HepG2 (cell line): ENCODE measurements around the gene RAB2B. TPM values are rescaled to one million over a fixed set of nuclear protein-coding genes. Genes with fewer than 3 reads are reported as not detected.

Experiments used
- AHR ChIP-seq: IDR thresholded peaks from 2 replicates; pipeline ENCODE4 v1.6.1; 2018; ENCODE audit warnings: missing genetic modification reagents, missing compliant biosample characterization
- ARID5B ChIP-seq: IDR thresholded peaks from 2 replicates; pipeline ENCODE4 v1.4.0; 2020; ENCODE audit warnings: mild to moderate bottlenecking, missing genetic modification reagents
- ATF7 ChIP-seq, 2 experiments: fragments of 450-650 bp in 1 of 2; sonication (generic) in 1 of 2; formaldehyde crosslinking in 1 of 2; IDR thresholded peaks; 2 replicates each; pipeline versions ENCODE4 v1.4.0 to v1.6.1; 2016 to 2020; ENCODE audit warnings: antibody characterized with exemption in 1 of 2, mild to moderate bottlenecking in 1 of 2, missing genetic modification reagents in 1 of 2
- HMGA1 ChIP-seq: sonication (generic); formaldehyde crosslinking; conservative IDR thresholded peaks from 2 replicates; pipeline ENCODE4 v1.4.0; 2020; ENCODE audit warnings: missing genetic modification reagents
- KIAA2018 ChIP-seq: sonication (generic); formaldehyde crosslinking; IDR thresholded peaks from 2 replicates; pipeline ENCODE4 v1.5.0; 2020; ENCODE audit warnings: mild to moderate bottlenecking, missing genetic modification reagents, borderline replicate concordance
- NR2F2 ChIP-seq: IDR thresholded peaks from 2 replicates; pipeline ENCODE4 v1.6.1; 2012; ENCODE audit warnings: low read depth, inconsistent platforms, borderline replicate concordance
- POGK ChIP-seq: sonication (generic); formaldehyde crosslinking; conservative IDR thresholded peaks from 2 replicates; pipeline ENCODE4 v1.8.0; 2022; ENCODE audit warnings: mild to moderate bottlenecking, moderate library complexity, missing genetic modification reagents
- TGIF2 ChIP-seq: IDR thresholded peaks from 2 replicates; pipeline ENCODE4 v1.6.1; 2016; ENCODE audit warnings: control low read depth, missing compliant biosample characterization
- ZNF264 ChIP-seq: sonication (generic); formaldehyde crosslinking; IDR thresholded peaks from 2 replicates; pipeline ENCODE4 v1.4.0; 2020; ENCODE audit warnings: missing genetic modification reagents
- ZNF580 ChIP-seq: IDR thresholded peaks from 2 replicates; pipeline ENCODE4 v1.6.1; 2016; ENCODE audit warnings: low read depth, borderline replicate concordance
- ZNF724P ChIP-seq: sonication (generic); formaldehyde crosslinking; IDR thresholded peaks from 2 replicates; pipeline ENCODE4 v1.8.0; 2022; ENCODE audit warnings: missing genetic modification reagents, borderline replicate concordance
- polyA plus RNA-seq, 8 experiments: library from polyadenylated mRNA; depleted of rRNA in 3 of 8; stranded (reverse) in 7 of 8; unstranded in 1 of 8; fragments of >200 nt; fragmentation: Illumina TruSeq in 4 of 8; extraction: Trizol in 4 of 8; gene quantifications; 2 replicates each; pipeline versions ENCODE4 v1.2.1 to v1.2.3, GENCODE V29; 2011 to 2016; ENCODE audit warnings: low read depth in 4 of 8, missing spikeins in 1 of 8, mixed read lengths in 1 of 8; ENCODE audit not compliant: insufficient read depth in 1 of 8
- total RNA-seq, 5 experiments: library from RNA; depleted of rRNA; stranded (reverse); fragments of >200 nt; fragmentation: Illumina TruSeq; extraction: Trizol; gene quantifications; 2 replicates each; pipeline ENCODE4 v1.2.3, GENCODE V29; 2016; ENCODE audit warnings: low read depth in 1 of 5
- TF ChIP-seq, protein P1 (sequence below): IDR thresholded peaks from 2 replicates; pipeline ENCODE4 v1.6.1; 2018; ENCODE audit warnings: missing genetic modification reagents, mild to moderate bottlenecking, missing compliant biosample characterization
- TF ChIP-seq, protein P2 (sequence below): sonication (generic); formaldehyde crosslinking; IDR thresholded peaks from 2 replicates; pipeline ENCODE4 v1.4.0; 2020; ENCODE audit warnings: mild to moderate bottlenecking, missing genetic modification reagents

The RAB2B gene
- total and polyA plus RNA-seq, 2 of the 13 experiments (the other 11 are each of a cell fraction or from before 2014, with no cell fraction given): 36.0 to 60.6 TPM

DNA sequence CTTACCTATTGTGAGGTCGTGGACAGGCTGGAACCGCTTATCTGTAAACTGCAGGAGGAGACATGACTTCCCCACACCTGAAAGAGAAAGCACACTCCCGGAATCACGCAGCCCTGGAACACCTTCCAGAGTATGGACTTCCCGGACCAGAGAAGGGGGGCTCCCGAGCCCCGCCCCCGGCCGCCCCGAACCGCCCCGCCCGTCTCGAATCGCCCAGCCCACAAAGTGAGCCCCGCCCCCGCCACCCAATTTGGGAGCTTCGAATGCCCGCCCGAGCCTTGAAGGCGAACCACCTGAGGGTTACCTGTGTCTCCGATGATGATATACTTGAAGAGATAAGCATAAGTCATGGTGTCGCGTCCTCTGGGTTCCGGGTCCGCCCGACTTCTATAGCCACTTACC is 235 bp downstream of the RAB2B start (continued):
- TF ChIP-seq KIAA2018 (CRISPR knock-in tag) (no peak), ARID5B (CRISPR knock-in tag) (peak; percentile 53; the same call in 1 of the 2 replicates), ZNF580 (0 out of 2 replicates have a peak, but pooled peaks have one; percentile 37), ZNF724P (0 out of 2 replicates have a peak, but pooled peaks have one; percentile 13), NR2F2 (peak; percentile 10; the same call in 1 of the 2 replicates), AHR (CRISPR knock-in tag) (no peak), HMGA1 (CRISPR knock-in tag) (no peak), POGK (CRISPR knock-in tag) (no peak; the same call in 1 of the 2 replicates), ZNF264 (no peak), ATF7 (IDR thresholded peaks at IDR 0.05) (peak; percentile 70), ATF7 (CRISPR knock-in tag; IDR thresholded peaks at IDR 0.05) (no peak), TGIF2 (CRISPR knock-in tag) (peak; percentile 69; the same call in 1 of the 2 replicates)
- TF ChIP-seq, protein P1, sequence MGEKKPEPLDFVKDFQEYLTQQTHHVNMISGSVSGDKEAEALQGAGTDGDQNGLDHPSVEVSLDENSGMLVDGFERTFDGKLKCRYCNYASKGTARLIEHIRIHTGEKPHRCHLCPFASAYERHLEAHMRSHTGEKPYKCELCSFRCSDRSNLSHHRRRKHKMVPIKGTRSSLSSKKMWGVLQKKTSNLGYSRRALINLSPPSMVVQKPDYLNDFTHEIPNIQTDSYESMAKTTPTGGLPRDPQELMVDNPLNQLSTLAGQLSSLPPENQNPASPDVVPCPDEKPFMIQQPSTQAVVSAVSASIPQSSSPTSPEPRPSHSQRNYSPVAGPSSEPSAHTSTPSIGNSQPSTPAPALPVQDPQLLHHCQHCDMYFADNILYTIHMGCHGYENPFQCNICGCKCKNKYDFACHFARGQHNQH: no peak
- TF ChIP-seq, protein P2, sequence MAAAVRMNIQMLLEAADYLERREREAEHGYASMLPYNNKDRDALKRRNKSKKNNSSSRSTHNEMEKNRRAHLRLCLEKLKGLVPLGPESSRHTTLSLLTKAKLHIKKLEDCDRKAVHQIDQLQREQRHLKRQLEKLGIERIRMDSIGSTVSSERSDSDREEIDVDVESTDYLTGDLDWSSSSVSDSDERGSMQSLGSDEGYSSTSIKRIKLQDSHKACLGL (CRISPR knock-in tag): no peak
